Measurements from ENCODE around the gene SIRT2.

DNA sequence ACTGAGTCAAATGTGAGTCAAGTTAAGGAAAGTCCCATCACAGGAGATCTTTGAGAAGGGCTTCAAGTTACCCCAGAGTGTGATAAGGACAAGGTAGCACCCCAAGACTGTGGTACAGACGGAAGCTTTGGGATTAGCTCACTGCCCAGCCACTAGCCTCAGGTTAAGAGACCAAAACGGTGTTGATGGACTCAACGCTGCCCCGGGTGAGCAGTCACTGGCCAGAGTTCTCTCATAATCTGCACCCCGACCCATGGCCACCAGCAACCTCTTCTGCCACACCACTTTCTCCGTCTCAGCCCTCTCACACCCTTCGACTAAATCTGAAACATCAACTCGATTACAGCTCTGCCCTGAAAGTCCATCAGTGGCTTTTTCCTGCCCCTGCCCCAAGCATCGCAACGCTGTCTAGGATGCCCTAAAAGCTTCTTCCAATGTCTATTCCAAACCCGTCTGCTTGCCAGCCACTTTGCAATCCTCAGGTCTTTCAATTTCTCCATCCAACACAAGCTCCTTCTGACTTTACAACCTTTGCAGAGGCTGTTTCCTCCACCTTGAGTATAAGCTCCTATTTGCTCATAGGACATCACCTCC lies 55.2 kb downstream of the SIRT2 start:
- TF ChIP-seq, protein P1, sequence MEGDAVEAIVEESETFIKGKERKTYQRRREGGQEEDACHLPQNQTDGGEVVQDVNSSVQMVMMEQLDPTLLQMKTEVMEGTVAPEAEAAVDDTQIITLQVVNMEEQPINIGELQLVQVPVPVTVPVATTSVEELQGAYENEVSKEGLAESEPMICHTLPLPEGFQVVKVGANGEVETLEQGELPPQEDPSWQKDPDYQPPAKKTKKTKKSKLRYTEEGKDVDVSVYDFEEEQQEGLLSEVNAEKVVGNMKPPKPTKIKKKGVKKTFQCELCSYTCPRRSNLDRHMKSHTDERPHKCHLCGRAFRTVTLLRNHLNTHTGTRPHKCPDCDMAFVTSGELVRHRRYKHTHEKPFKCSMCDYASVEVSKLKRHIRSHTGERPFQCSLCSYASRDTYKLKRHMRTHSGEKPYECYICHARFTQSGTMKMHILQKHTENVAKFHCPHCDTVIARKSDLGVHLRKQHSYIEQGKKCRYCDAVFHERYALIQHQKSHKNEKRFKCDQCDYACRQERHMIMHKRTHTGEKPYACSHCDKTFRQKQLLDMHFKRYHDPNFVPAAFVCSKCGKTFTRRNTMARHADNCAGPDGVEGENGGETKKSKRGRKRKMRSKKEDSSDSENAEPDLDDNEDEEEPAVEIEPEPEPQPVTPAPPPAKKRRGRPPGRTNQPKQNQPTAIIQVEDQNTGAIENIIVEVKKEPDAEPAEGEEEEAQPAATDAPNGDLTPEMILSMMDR (IDR thresholded peaks at IDR 0.05) = no peak
- TF ChIP-seq POLR2A (IDR thresholded peaks at IDR 0.05) = no peak
